ENCODE data around the gene PHF12. TPM values are rescaled to one million over a fixed set of nuclear protein-coding genes. Genes with fewer than 3 reads are reported as not detected.

PHF12 gene
- total and polyA plus RNA-seq, 2 of the 4 experiments (the other 2 are of a cell fraction), result 24.4 to 25.6 TPM

- Histone ChIP-seq H2BK120ac (ENCODE audit: low read depth, low read length) (no peak overlapping the region), H3K9ac (ENCODE audit: low read depth, low read length) (no peak overlapping the region), H4K20me1 (ENCODE audit: insufficient read depth, low read length) (0 out of 2 replicates have a peak, but pooled peaks cover 7% of the 10 kb centered on the region), H3K9me1 (ENCODE audit: insufficient read depth, low read length) (no peaks in the 10 kb centered on the region), H3K4me2 (ENCODE audit: low read depth, low read length) (no peak overlapping the region), H2AFZ (replicated peaks; ENCODE audit: low read length, poor library complexity) (no peak overlapping the region), H4K91ac (ENCODE audit: insufficient read depth, low read depth, low read length) (no peak overlapping the region), H3K9me3 (ENCODE audit: control insufficient read depth, insufficient read depth, low read length) (no peaks in the 10 kb centered on the region), H3K27me3 (ENCODE audit: control insufficient read depth, insufficient read depth, low read length) (peaks cover 84% of the 10 kb centered on the region), H2AK5ac (ENCODE audit: low read depth, low read length) (no peak overlapping the region), H3K27ac (ENCODE audit: insufficient read depth, low read length) (no peak overlapping the region), H3K18ac (ENCODE audit: low read depth, low read length) (no peak overlapping the region), H3K4me3 (ENCODE audit: insufficient read depth, low read depth, low read length) (no peak overlapping the region), H3K14ac (replicated peaks; ENCODE audit: low read depth, low read length) (no peak overlapping the region), H3K79me1 (ENCODE audit: low read depth in 1 of 2, low read length in 2 of 2) (no peaks in the 10 kb centered on the region), H4K8ac (ENCODE audit: low read depth in 2 of 2, low read length in 2 of 2) (no peak overlapping the region), H3K23ac (ENCODE audit: low read depth, low read length) (no peak overlapping the region), H3K4me1 (ENCODE audit: control insufficient read depth, insufficient read depth, low read length) (peaks cover 1% of the 10 kb centered on the region; the same call in 1 of the 2 replicates), H2BK15ac (ENCODE audit: low read depth, low read length) (no peak overlapping the region), H2AK9ac (replicated peaks; ENCODE audit: low read depth, low read length, poor library complexity) (peak overlapping the region; percentile 7), H2BK20ac (ENCODE audit: low read depth, low read length) (no peak overlapping the region), H3K36me3 (ENCODE audit: control insufficient read depth, insufficient read depth, low read length) (no peaks in the 10 kb centered on the region), H2BK5ac (ENCODE audit: low read depth, low read length, poor library complexity, severe bottlenecking) (no peak overlapping the region), H3K56ac (ENCODE audit: extremely low read depth, insufficient read depth, low read length) (no peak overlapping the region), H4K5ac (ENCODE audit: low read depth, low read length) (no peak overlapping the region), H3K4ac (ENCODE audit: low read depth, low read length) (no peak overlapping the region)
- CTCF ChIA-PET, result no interaction called here
- ATAC-seq (ENCODE audit: low read depth), result no peak
- in situ Hi-C loops (cut with MboI; ENCODE audit: low sequenced_read_pairs), result no loop called here
- 73% methylated on average over 1 of the region's 2 CpGs; no CpG with 5 or more reads in 1 of the 2 experiments for WGBS, 2 experiments (ENCODE audit: extremely low coverage in 2 of 2, insufficient read length in 1 of 2)
- POLR2A ChIA-PET (ENCODE audit: unreplicated experiment), result no interaction called here
- BruUV-seq (replicated peaks), result no TSS peak
- intact Hi-C loops (cut with micrococcal nuclease), result no loop called here
- dilution Hi-C loops (cut with HindIII; ENCODE audit: low sequenced_read_pairs, unreplicated experiment), result no loop called here
- TF ChIP-seq CEBPB (IDR thresholded peaks at IDR 0.05; ENCODE audit: low read depth, low read length) (no peak), MAFK (IDR thresholded peaks at IDR 0.05; ENCODE audit: low read depth, low read length) (no peak), NFE2L2 (IDR thresholded peaks at IDR 0.05; ENCODE audit: low read depth, low read length) (no peak), POLR2A (IDR thresholded peaks at IDR 0.05; ENCODE audit: low read depth, low read length) (no peak), RCOR1 (IDR thresholded peaks at IDR 0.05; ENCODE audit: insufficient replicate concordance, low read length) (no peak), RAD21 (IDR thresholded peaks at IDR 0.05; ENCODE audit: low read length) (no peak), ELK1 (IDR thresholded peaks at IDR 0.05; ENCODE audit: borderline replicate concordance, low read depth, low read length) (no peak), FOS (IDR thresholded peaks at IDR 0.05; ENCODE audit: low read depth, low read length) (no peak), BHLHE40 (IDR thresholded peaks at IDR 0.05; ENCODE audit: low read depth, low read length) (no peak), MAZ (IDR thresholded peaks at IDR 0.05; ENCODE audit: borderline replicate concordance, low read depth, low read length) (no peak), MXI1 (IDR thresholded peaks at IDR 0.05; ENCODE audit: borderline replicate concordance, low read depth, low read length) (no peak)
- TF ChIP-seq, protein P1, sequence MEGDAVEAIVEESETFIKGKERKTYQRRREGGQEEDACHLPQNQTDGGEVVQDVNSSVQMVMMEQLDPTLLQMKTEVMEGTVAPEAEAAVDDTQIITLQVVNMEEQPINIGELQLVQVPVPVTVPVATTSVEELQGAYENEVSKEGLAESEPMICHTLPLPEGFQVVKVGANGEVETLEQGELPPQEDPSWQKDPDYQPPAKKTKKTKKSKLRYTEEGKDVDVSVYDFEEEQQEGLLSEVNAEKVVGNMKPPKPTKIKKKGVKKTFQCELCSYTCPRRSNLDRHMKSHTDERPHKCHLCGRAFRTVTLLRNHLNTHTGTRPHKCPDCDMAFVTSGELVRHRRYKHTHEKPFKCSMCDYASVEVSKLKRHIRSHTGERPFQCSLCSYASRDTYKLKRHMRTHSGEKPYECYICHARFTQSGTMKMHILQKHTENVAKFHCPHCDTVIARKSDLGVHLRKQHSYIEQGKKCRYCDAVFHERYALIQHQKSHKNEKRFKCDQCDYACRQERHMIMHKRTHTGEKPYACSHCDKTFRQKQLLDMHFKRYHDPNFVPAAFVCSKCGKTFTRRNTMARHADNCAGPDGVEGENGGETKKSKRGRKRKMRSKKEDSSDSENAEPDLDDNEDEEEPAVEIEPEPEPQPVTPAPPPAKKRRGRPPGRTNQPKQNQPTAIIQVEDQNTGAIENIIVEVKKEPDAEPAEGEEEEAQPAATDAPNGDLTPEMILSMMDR (conservative IDR thresholded peaks at IDR 0.05; ENCODE audit: low read depth, low read length), result no peak
- TF ChIP-seq, protein P2, sequence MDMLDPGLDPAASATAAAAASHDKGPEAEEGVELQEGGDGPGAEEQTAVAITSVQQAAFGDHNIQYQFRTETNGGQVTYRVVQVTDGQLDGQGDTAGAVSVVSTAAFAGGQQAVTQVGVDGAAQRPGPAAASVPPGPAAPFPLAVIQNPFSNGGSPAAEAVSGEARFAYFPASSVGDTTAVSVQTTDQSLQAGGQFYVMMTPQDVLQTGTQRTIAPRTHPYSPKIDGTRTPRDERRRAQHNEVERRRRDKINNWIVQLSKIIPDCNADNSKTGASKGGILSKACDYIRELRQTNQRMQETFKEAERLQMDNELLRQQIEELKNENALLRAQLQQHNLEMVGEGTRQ (IDR thresholded peaks at IDR 0.05; ENCODE audit: low read depth, low read length), result no peak
- DNase-seq, result no peak
These were observed 27.1 kb upstream of the PHF12 start for GRCh38 chr17:28978356-28978964.
